ENCODE measurements around the gene LRP1B. TPM values are rescaled to one million over a fixed set of nuclear protein-coding genes. Genes with fewer than 3 reads are reported as not detected.

Gene LRP1B
- total RNA-seq, 1 experiment from 2014 or later, result 0.21 TPM

GRCh38 chr2:140797718-140798117 lies 1333.1 kb downstream of the LRP1B start:
- Mint-ChIP-seq H3K36me3 (ENCODE audit: insufficient read depth, unreplicated experiment) (no peaks in the 10 kb centered on the region), H3K27ac (ENCODE audit: unreplicated experiment) (no peak overlapping the region), H3K4me1 (ENCODE audit: low read depth, unreplicated experiment) (peaks cover 9% of the 10 kb centered on the region), H3K4me3 (ENCODE audit: low read depth, unreplicated experiment) (no peak overlapping the region), H3K9me3 (ENCODE audit: low read depth, unreplicated experiment) (no peaks in the 10 kb centered on the region), H3K27me3 (ENCODE audit: unreplicated experiment) (no peaks in the 10 kb centered on the region)
- BruUV-seq (replicated peaks), result no TSS peak
- no peak for DNase-seq
- CTCF ChIA-PET, result no interaction called here
- intact Hi-C loops (cut with micrococcal nuclease; ENCODE audit: unreplicated experiment), result no loop called here
- no peak for TF ChIP-seq CTCF (IDR thresholded peaks at IDR 0.05; ENCODE audit: unreplicated experiment)

GRCh38 chr2:140791802-140792201 lies 1339.0 kb downstream of the LRP1B start:
- Mint-ChIP-seq H3K4me3 (ENCODE audit: low read depth, unreplicated experiment) (no peak overlapping the region), H3K4me1 (ENCODE audit: low read depth, unreplicated experiment) (peaks cover 12% of the 10 kb centered on the region), H3K36me3 (ENCODE audit: insufficient read depth, unreplicated experiment) (no peaks in the 10 kb centered on the region), H3K27me3 (ENCODE audit: unreplicated experiment) (no peaks in the 10 kb centered on the region), H3K9me3 (ENCODE audit: low read depth, unreplicated experiment) (no peaks in the 10 kb centered on the region), H3K27ac (ENCODE audit: unreplicated experiment) (peak overlapping the region; percentile 15)
- intact Hi-C loops (cut with micrococcal nuclease; ENCODE audit: unreplicated experiment), result no loop called here
- no peak for TF ChIP-seq CTCF (IDR thresholded peaks at IDR 0.05; ENCODE audit: unreplicated experiment)
- no peak for DNase-seq
- CTCF ChIA-PET, result no interaction called here
- no TSS peak for BruUV-seq (replicated peaks)

- BruUV-seq (replicated peaks), result no TSS peak
- no peaks in the 10 kb centered on the region for H3K9me3 Mint-ChIP-seq (ENCODE audit: low read depth, unreplicated experiment)
- no peak overlapping the region for H3K27ac Mint-ChIP-seq (ENCODE audit: unreplicated experiment)
- CTCF ChIA-PET, result interaction anchor here (1.3 kb wide), 1 partner anchor 23 kb away, joined by 3 read pairs; no protein-coding TSS in a partner anchor
- TF ChIP-seq CTCF (IDR thresholded peaks at IDR 0.05; ENCODE audit: unreplicated experiment), result no peak
- H3K36me3 Mint-ChIP-seq (ENCODE audit: insufficient read depth, unreplicated experiment), result no peaks in the 10 kb centered on the region
- H3K4me1 Mint-ChIP-seq (ENCODE audit: low read depth, unreplicated experiment), result peaks cover under 1% of the 10 kb centered on the region
- DNase-seq, result no peak
- intact Hi-C loops (cut with micrococcal nuclease; ENCODE audit: unreplicated experiment), result no loop called here
- no peaks in the 10 kb centered on the region for H3K27me3 Mint-ChIP-seq (ENCODE audit: unreplicated experiment)
- H3K4me3 Mint-ChIP-seq (ENCODE audit: low read depth, unreplicated experiment), result no peak overlapping the region
These were observed 1344.2 kb downstream of the LRP1B start for GRCh38 chr2:140786585-140786984.

GRCh38 chr2:140775411-140775810 lies 1355.4 kb downstream of the LRP1B start:
- no peak for TF ChIP-seq CTCF (IDR thresholded peaks at IDR 0.05; ENCODE audit: unreplicated experiment)
- Mint-ChIP-seq H3K36me3 (ENCODE audit: insufficient read depth, unreplicated experiment) (no peaks in the 10 kb centered on the region), H3K27ac (ENCODE audit: unreplicated experiment) (no peak overlapping the region), H3K27me3 (ENCODE audit: unreplicated experiment) (no peaks in the 10 kb centered on the region), H3K4me1 (ENCODE audit: low read depth, unreplicated experiment) (peaks cover 8% of the 10 kb centered on the region), H3K9me3 (ENCODE audit: low read depth, unreplicated experiment) (no peaks in the 10 kb centered on the region), H3K4me3 (ENCODE audit: low read depth, unreplicated experiment) (no peak overlapping the region)
- intact Hi-C loops (cut with micrococcal nuclease; ENCODE audit: unreplicated experiment), result no loop called here
- CTCF ChIA-PET, result no interaction called here
- DNase-seq, result no peak
- BruUV-seq (replicated peaks), result no TSS peak
